ENCODE data around the gene SCN10A. TPM values are rescaled to one million over a fixed set of nuclear protein-coding genes. Genes with fewer than 3 reads are reported as not detected.

Gene SCN10A
- total and polyA plus RNA-seq, 9 of the 15 experiments (the other 6 are each of a cell fraction or from before 2014, with no cell fraction given), result not detected

- in situ Hi-C loops (cut with MboI) (no loop called here), intact Hi-C loops (cut with micrococcal nuclease) (no loop called here)
- Histone ChIP-seq H3K27ac (ENCODE audit: extremely low read depth, low read depth, low read length) (no peak overlapping the region), H3K27me3 (ENCODE audit: control insufficient read depth in 2 of 2, insufficient read depth in 2 of 2, low read length in 2 of 2) (peaks cover 2 to 8% of the 10 kb centered on the region in 2 experiments; a peak in 4 of 5 replicates), H3K4me3 (no peak overlapping the region), H2AFZ (ENCODE audit: low read depth, low read length) (no peak overlapping the region), H3K79me2 (ENCODE audit: control insufficient read depth, insufficient read depth, low read length) (no peaks in the 10 kb centered on the region), H4K20me1 (replicated peaks; ENCODE audit: control insufficient read depth, insufficient read depth, low read length) (peaks cover 3% of the 10 kb centered on the region; the same call in 1 of the 2 replicates), H3K9me3 (replicated peaks; ENCODE audit: control insufficient read depth, insufficient read depth, low read depth, low read length) (no peaks in the 10 kb centered on the region), H3K36me3 (ENCODE audit: control insufficient read depth, insufficient read depth, low read length) (no peaks in the 10 kb centered on the region), H3K9ac (ENCODE audit: insufficient read depth in 1 of 2, low read depth in 2 of 2, low read length in 2 of 2) (no peak overlapping the region), H3K4me2 (ENCODE audit: insufficient read depth, low read length) (no peak overlapping the region), H3K9me1 (ENCODE audit: control insufficient read depth, insufficient read depth, low read length) (no peaks in the 10 kb centered on the region), H3K4me1 (replicated peaks in 1 of 2; ENCODE audit: control insufficient read depth in 2 of 2, insufficient read depth in 2 of 2, low read length in 2 of 2) (peaks cover 4 to 11% of the 10 kb centered on the region in 2 experiments; a peak in 3 of 5 replicates)
- ChIA-PET POLR2A (interaction anchor here (0.9 to 1.1 kb wide), 2 partner anchors 11 to 28 kb away, joined by 3 read pairs; no protein-coding TSS in a partner anchor), CTCF (ENCODE audit: low intra/inter-chr PET ratio) (no interaction called here)
- BruUV-seq (replicated peaks), result no TSS peak
- FAIRE-seq (no peak), DNase-seq (ENCODE audit: extremely low read depth in 1 of 4, low spot score in 3 of 4) (no peak), ATAC-seq (no peak)
- 0% methylated on average over 1 of the region's 1 CpG for WGBS (ENCODE audit: insufficient coverage, low coverage, missing lambda C conversion rate)
- TF ChIP-seq CCAR2 (IDR thresholded peaks at IDR 0.05; ENCODE audit: low read depth, low read length) (no peak), ADNP (tag; IDR thresholded peaks at IDR 0.05) (no peak), VEZF1 (CRISPR knock-in tag; IDR thresholded peaks at IDR 0.05) (no peak), MAFF (IDR thresholded peaks at IDR 0.05; ENCODE audit: low read length) (peak; percentile 86), ARID4B (CRISPR knock-in tag; IDR thresholded peaks at IDR 0.05) (no peak), PHF20 (IDR thresholded peaks at IDR 0.05; ENCODE audit: partially characterized antibody) (no peak), ZNF586 (CRISPR knock-in tag; conservative IDR thresholded peaks at IDR 0.05) (no peak), ZNF785 (CRISPR knock-in tag; IDR thresholded peaks at IDR 0.05) (no peak), HMBOX1 (IDR thresholded peaks at IDR 0.05) (no peak), FOXA3 (CRISPR knock-in tag; conservative IDR thresholded peaks at IDR 0.05 in 1 of 2, IDR thresholded peaks at IDR 0.05 in 1 of 2) (no peak), ZNF316 (IDR thresholded peaks at IDR 0.05) (peak; percentile 94), MAFK (IDR thresholded peaks at IDR 0.05; ENCODE audit: low read length) (peak; percentile 85), ZNF280B (CRISPR knock-in tag; IDR thresholded peaks at IDR 0.05) (no peak), ZNF77 (CRISPR knock-in tag; IDR thresholded peaks at IDR 0.05) (no peak), TEAD2 (tag; IDR thresholded peaks at IDR 0.05) (no peak), NCOA6 (IDR thresholded peaks at IDR 0.05) (no peak), MAFG (tag; conservative IDR thresholded peaks at IDR 0.05) (peak; percentile 89)
Observed at GRCh38 chr3:38742550-38742949, 73.5 kb downstream of the SCN10A start.
